Suprapubic skin (tissue), 3 donors: ENCODE results near the gene PARP11.

Experiments
- CTCF ChIP-seq, 2 donors: fragments of 200-600 bp in 1 of 2; fragments of 450-650 bp in 1 of 2; sonication (generic) in 1 of 2; IDR thresholded peaks; one replicate each; pipeline ENCODE4 v1.5.1; 2016 to 2019; ENCODE audit warnings: antibody characterized with exemption in 2 of 2, mild to moderate bottlenecking in 1 of 2, moderate library complexity in 1 of 2
- POLR2A ChIP-seq, 2 donors: fragments of 450-650 bp; IDR thresholded peaks; one replicate each; pipeline ENCODE4 v1.6.1; 2017; ENCODE audit warnings: antibody characterized with exemption in 2 of 2, mild to moderate bottlenecking in 2 of 2, moderate library complexity in 2 of 2

GRCh38 chr12:3884671-3885070 is 11.5 kb upstream of the PARP11 start:
- TF ChIP-seq CTCF (IDR thresholded peaks at IDR 0.05) (no peak), POLR2A (IDR thresholded peaks at IDR 0.05) (no peak)
